Uterus (tissue), 2 donors: ENCODE data around the gene TRIP11.

ENCODE experiments used
- CTCF ChIP-seq, 4 experiments: fragments of 200-600 bp in 2 of 4; fragments of 450-650 bp in 2 of 4; sonication (generic) in 2 of 4; IDR thresholded peaks; one replicate each; pipeline ENCODE4 v1.5.1; 2016 to 2019; ENCODE audit warnings: antibody characterized with exemption in 4 of 4, mild to moderate bottlenecking in 2 of 4, moderate library complexity in 1 of 4
- POLR2A ChIP-seq, 2 donors: fragments of 450-650 bp; IDR thresholded peaks; one replicate each; pipeline ENCODE4 v1.6.1; 2016; ENCODE audit warnings: antibody characterized with exemption in 2 of 2, mild to moderate bottlenecking in 1 of 2, moderate library complexity in 1 of 2

DNA sequence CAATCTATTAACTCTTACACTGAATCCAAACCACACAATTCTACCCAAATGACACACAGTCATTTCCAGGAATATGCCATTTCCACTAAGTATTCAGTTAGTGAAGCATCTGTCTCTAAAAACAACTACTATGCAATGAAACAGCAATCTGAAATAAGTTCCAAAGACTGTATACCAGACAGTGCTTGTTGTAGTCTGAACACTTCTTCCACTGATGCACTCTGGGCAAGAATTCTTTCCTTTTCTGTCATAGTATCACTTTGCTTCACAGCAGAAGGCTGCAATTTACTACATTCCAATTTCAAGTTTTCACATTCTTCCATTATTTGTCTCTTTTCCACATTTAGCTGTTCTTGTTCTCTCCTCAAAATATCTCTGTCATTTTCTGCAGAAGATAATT, 25.8 kb downstream of the TRIP11 start:
- TF ChIP-seq CTCF (IDR thresholded peaks at IDR 0.05): no peak
- TF ChIP-seq POLR2A (IDR thresholded peaks at IDR 0.05): no peak
